HepG2 (cell line): Measurements from ENCODE around the gene STPG4. TPM values are rescaled to one million over a fixed set of nuclear protein-coding genes. Genes with fewer than 3 reads are reported as not detected.
A peak's percentile ranks its signal among the peaks of the same experiment; 100 is the strongest.

Source experiments
- ATAC-seq: fragments of 200-7000 bp; cut with Tn5 transposase; 3 replicates; pipeline ENCODE4 v1.9.1; 2020; ENCODE audit warnings: mild to moderate bottlenecking, moderate library complexity
- BruUV-seq: library from RNA; stranded (reverse); fragments of 400-500 nt; replicated peaks from 2 replicates; lab custom pipeline; 2021; lab: Mats Ljungman, UMichigan
- CTCF ChIA-PET: fragments of 300-600 bp; formaldehyde crosslinking; extraction: SDS; loops from one replicate; lab custom pipeline; 2021; ENCODE audit warnings: low total read pairs, inconsistent platforms, low intra/inter-chr PET ratio; lab: Yijun Ruan, JAX
- POLR2A ChIA-PET: fragments of 350-600 bp; sonication (Branson Sonifier 250); formaldehyde crosslinking; loops from one replicate; lab custom pipeline; 2020; ENCODE audit warnings: antibody characterized with exemption, inconsistent platforms; lab: Yijun Ruan, JAX
- DNase-seq: peaks from one replicate; pipeline ENCODE4 v3.0.0-alpha.2; 2015; ENCODE audit warnings: low spot score
- FAIRE-seq: peaks from 3 replicates; lab custom pipeline; 2011; peaks lifted over from hg19 to GRCh38; lab: Jason Lieb, UNC
- H2AFZ ChIP-seq: one replicate; pipeline ENCODE4 v1.6.1; 2011; ENCODE audit warnings: low read length, inconsistent platforms
- H3K27ac ChIP-seq: fragments of 300-600 bp; 3 replicates; pipeline ENCODE4 v1.8.0; 2011; ENCODE audit warnings: mixed run types, mild to moderate bottlenecking, mixed read lengths, low read length, inconsistent platforms; ENCODE audit not compliant: insufficient read depth; ENCODE audit errors: extremely low read length
- H3K27me3 ChIP-seq, 2 experiments: fragments of 200-600 bp in 1 of 2; 2 replicates in 1 of 2; 3 replicates in 1 of 2; pipeline versions ENCODE4 v1.6.0 to v1.8.0; 2011; ENCODE audit warnings: low read length in 2 of 2, mild to moderate bottlenecking in 2 of 2, moderate library complexity in 2 of 2, inconsistent platforms in 1 of 2; ENCODE audit not compliant: insufficient read depth in 2 of 2, control insufficient read depth in 1 of 2
- H3K36me3 ChIP-seq, 2 experiments: fragments of 200-600 bp in 1 of 2; replicated peaks in 1 of 2; 2 replicates in 1 of 2; 3 replicates in 1 of 2; pipeline versions ENCODE4 v1.5.1 to v1.8.0; 2011; ENCODE audit warnings: low read length in 2 of 2, inconsistent platforms in 1 of 2; ENCODE audit not compliant: insufficient read depth in 2 of 2, control insufficient read depth in 1 of 2
- H3K4me1 ChIP-seq: 2 replicates; pipeline ENCODE4 v1.5.1; 2012; ENCODE audit warnings: low read length, inconsistent platforms; ENCODE audit not compliant: insufficient read depth
- H3K4me2 ChIP-seq: 2 replicates; pipeline ENCODE4 v1.6.0; 2011; ENCODE audit warnings: low read depth, low read length, inconsistent platforms
- H3K4me3 ChIP-seq, 3 experiments: fragments of 200-600 bp in 1 of 3; sonication (generic), shearing (Covaris generic) in 1 of 3; replicated peaks in 1 of 3; 2 replicates each; pipeline ENCODE4 v1.5.1; 2011 to 2016; ENCODE audit warnings: low read length in 3 of 3, inconsistent platforms in 2 of 3, low read depth in 2 of 3, mild to moderate bottlenecking in 2 of 3, control low read depth in 1 of 3, mixed read lengths in 1 of 3; ENCODE audit not compliant: insufficient read depth in 1 of 3
- H3K79me2 ChIP-seq: one replicate; pipeline ENCODE4 v1.6.1; 2011; ENCODE audit warnings: low read length, inconsistent platforms; ENCODE audit not compliant: insufficient read depth
- H3K9ac ChIP-seq: 2 replicates; pipeline ENCODE4 v1.6.0; 2011; ENCODE audit warnings: mild to moderate bottlenecking, low read depth, low read length, inconsistent platforms; ENCODE audit not compliant: insufficient read depth
- H3K9me3 ChIP-seq: 2 replicates; pipeline ENCODE4 v1.5.1; 2012; ENCODE audit warnings: mild to moderate bottlenecking, low read length
- H4K20me1 ChIP-seq: 2 replicates; pipeline ENCODE4 v1.6.0; 2011; ENCODE audit warnings: inconsistent platforms, mild to moderate bottlenecking, low read length, moderate library complexity; ENCODE audit not compliant: insufficient read depth
- ATF2 ChIP-seq: sonication (generic); formaldehyde crosslinking; IDR thresholded peaks from 2 replicates; pipeline ENCODE4 v1.4.0; 2020; ENCODE audit warnings: missing genetic modification reagents
- CHD2 ChIP-seq: IDR thresholded peaks from 2 replicates; pipeline ENCODE4 v1.6.1; 2011; ENCODE audit warnings: low read depth, low read length, improper control_type of control experiment
- FOXA3 ChIP-seq: IDR thresholded peaks from 2 replicates; pipeline ENCODE4 v1.6.1; 2016; ENCODE audit warnings: missing genetic modification reagents, missing compliant biosample characterization
- FOXP4 ChIP-seq: sonication (generic); formaldehyde crosslinking; IDR thresholded peaks from 2 replicates; pipeline ENCODE4 v1.4.0; 2020; ENCODE audit warnings: missing genetic modification reagents
- GATAD2A ChIP-seq: IDR thresholded peaks from 2 replicates; pipeline ENCODE4 v1.6.1; 2016
- HDAC2 ChIP-seq: sonication (generic); formaldehyde crosslinking; IDR thresholded peaks from 2 replicates; pipeline ENCODE4 v1.4.0; 2020; ENCODE audit warnings: missing genetic modification reagents
- IRX3 ChIP-seq: sonication (generic); formaldehyde crosslinking; IDR thresholded peaks from 2 replicates; pipeline ENCODE4 v1.8.1; 2023; ENCODE audit warnings: mild to moderate bottlenecking, low read depth, missing genetic modification reagents, borderline replicate concordance
- LCORL ChIP-seq, 2 experiments: fragments of 450-650 bp in 1 of 2; sonication (generic) in 1 of 2; formaldehyde crosslinking in 1 of 2; IDR thresholded peaks; 2 replicates each; pipeline versions ENCODE4 v1.5.0 to v1.6.1; 2017 to 2020; ENCODE audit warnings: antibody characterized with exemption in 1 of 2, missing genetic modification reagents in 1 of 2
- NR2C2 ChIP-seq: sonication (generic); formaldehyde crosslinking; IDR thresholded peaks from 2 replicates; pipeline ENCODE4 v1.4.0; 2020; ENCODE audit warnings: missing genetic modification reagents, mild to moderate bottlenecking, moderate library complexity, borderline replicate concordance
- NR2F6 ChIP-seq, 2 experiments: IDR thresholded peaks; 2 replicates each; pipeline ENCODE4 v1.6.1; 2016; ENCODE audit warnings: antibody characterized with exemption in 1 of 2, mild to moderate bottlenecking in 1 of 2
- PCBP1 ChIP-seq: fragments of 200-400 bp; formaldehyde crosslinking; IDR thresholded peaks from 2 replicates; pipeline ENCODE4 v1.6.1; 2017; ENCODE audit warnings: mild to moderate bottlenecking, low read depth, low read length, borderline replicate concordance
- REL ChIP-seq: sonication (generic); formaldehyde crosslinking; conservative IDR thresholded peaks from 2 replicates; pipeline ENCODE4 v1.8.0; 2022; ENCODE audit warnings: mild to moderate bottlenecking, missing genetic modification reagents, moderate library complexity
- RFX3 ChIP-seq: IDR thresholded peaks from 2 replicates; pipeline ENCODE4 v1.6.1; 2016; ENCODE audit warnings: missing biosample characterization, missing genetic modification reagents
- RXRB ChIP-seq: IDR thresholded peaks from 2 replicates; pipeline ENCODE4 v1.6.1; 2016; ENCODE audit warnings: borderline replicate concordance, missing genetic modification reagents, missing compliant biosample characterization
- SNAPC2 ChIP-seq: sonication (generic); formaldehyde crosslinking; IDR thresholded peaks from 2 replicates; pipeline ENCODE4 v1.8.1; 2022; ENCODE audit warnings: mild to moderate bottlenecking, missing genetic modification reagents
- SOX5 ChIP-seq: IDR thresholded peaks from 2 replicates; pipeline ENCODE4 v1.6.1; 2016; ENCODE audit warnings: borderline replicate concordance
- ZBTB25 ChIP-seq: IDR thresholded peaks from 2 replicates; pipeline ENCODE4 v1.6.1; 2018; ENCODE audit warnings: missing genetic modification reagents
- ZNF547 ChIP-seq: sonication (generic); formaldehyde crosslinking; IDR thresholded peaks from 2 replicates; pipeline ENCODE4 v1.5.1; 2020; ENCODE audit warnings: mild to moderate bottlenecking, missing genetic modification reagents
- ZNF552 ChIP-seq: sonication (generic); formaldehyde crosslinking; IDR thresholded peaks from 2 replicates; pipeline ENCODE4 v1.9.0; 2022; ENCODE audit warnings: missing genetic modification reagents, mild to moderate bottlenecking, borderline replicate concordance
- ZNF704 ChIP-seq: sonication (generic); formaldehyde crosslinking; IDR thresholded peaks from 2 replicates; pipeline ENCODE4 v1.8.1; 2023; ENCODE audit warnings: mild to moderate bottlenecking, inconsistent platforms, moderate library complexity, missing genetic modification reagents, borderline replicate concordance
- ZNF792 ChIP-seq: IDR thresholded peaks from 2 replicates; pipeline ENCODE4 v1.6.1; 2016
- WGBS: methylation state at CpG from one replicate; pipeline ENCODE4 v1.1.6; 2017; ENCODE audit warnings: low lambda C conversion rate; 5-methylcytosine and 5-hydroxymethylcytosine counted together
- in situ Hi-C: cut with HindIII; loops from 2 replicates; pipeline ENCODE4 v1.10.0; 2017; ENCODE audit warnings: low pct_unique_long_range_greater_than_20kb; ENCODE audit not compliant: extremely low pct_ligation_motif_present
- intact Hi-C: fragments of 100-400 bp; cut with micrococcal nuclease; formaldehyde crosslinking; loops from one replicate; pipeline ENCODE4 v1.10.0; 2022; ENCODE audit not compliant: unreplicated experiment
- polyA plus RNA-seq, 8 experiments: library from polyadenylated mRNA; depleted of rRNA in 3 of 8; stranded (reverse) in 7 of 8; unstranded in 1 of 8; fragments of >200 nt; fragmentation: Illumina TruSeq in 4 of 8; extraction: Trizol in 4 of 8; gene quantifications; 2 replicates each; pipeline versions ENCODE4 v1.2.1 to v1.2.3, GENCODE V29; 2011 to 2016; ENCODE audit warnings: low read depth in 4 of 8, missing spikeins in 1 of 8, mixed read lengths in 1 of 8; ENCODE audit not compliant: insufficient read depth in 1 of 8
- total RNA-seq, 5 experiments: library from RNA; depleted of rRNA; stranded (reverse); fragments of >200 nt; fragmentation: Illumina TruSeq; extraction: Trizol; gene quantifications; 2 replicates each; pipeline ENCODE4 v1.2.3, GENCODE V29; 2016; ENCODE audit warnings: low read depth in 1 of 5

STPG4 gene
- total and polyA plus RNA-seq, 2 of the 13 experiments (the other 11 are each of a cell fraction or from before 2014, with no cell fraction given) = 0.11 to 0.15 TPM

DNA sequence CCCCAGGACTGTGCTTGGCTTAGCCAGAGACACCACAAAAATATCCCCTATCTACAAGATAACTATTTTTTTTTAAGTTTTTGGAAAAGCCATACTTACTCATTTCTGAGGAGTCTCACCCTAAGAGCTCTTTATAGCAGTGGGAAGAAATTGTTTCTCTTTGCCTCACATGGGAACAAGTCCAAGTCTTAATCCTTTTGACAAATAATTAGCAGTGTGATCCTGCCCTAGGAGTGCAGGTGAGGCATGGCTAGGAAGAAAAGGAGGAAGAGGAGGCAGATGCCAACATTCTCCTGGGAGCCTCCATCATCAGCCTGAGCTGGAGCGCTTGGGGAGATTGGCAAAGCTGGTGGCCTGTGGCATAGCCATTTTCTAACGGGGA, 115.6 kb downstream of the STPG4 start:
- Histone ChIP-seq H4K20me1 (no peaks in the 10 kb centered on the region), H2AFZ (no peak overlapping the region), H3K4me2 (no peak overlapping the region), H3K36me3 (peaks cover 1 to 8% of the 10 kb centered on the region in 2 experiments; a peak in 3 of 5 replicates), H3K4me3 (no peak overlapping the region), H3K9ac (peak overlapping the region; percentile 64; the same call in 1 of the 2 replicates), H3K4me1 (peaks cover 97% of the 10 kb centered on the region), H3K79me2 (no peaks in the 10 kb centered on the region), H3K27me3 (no peaks in the 10 kb centered on the region), H3K9me3 (no peaks in the 10 kb centered on the region), H3K27ac (peak overlapping the region; percentile 73)
- ChIA-PET CTCF (no interaction called here), POLR2A (no interaction called here)
- ATAC-seq (no peak), DNase-seq (no peak), FAIRE-seq (no peak)
- BruUV-seq = no TSS peak
- in situ Hi-C loops = loop anchor here (5.0 kb wide), 2 partner anchors 33 to 118 kb away; partner anchors contain the start of gene STPG4
- intact Hi-C loops = no loop called here
- WGBS = 95% methylated on average over 2 of the region's 2 CpGs
- TF ChIP-seq PCBP1 (no peak), SNAPC2 (CRISPR knock-in tag) (0 out of 2 replicates have a peak, but pooled peaks have one; percentile 7), LCORL (IDR thresholded peaks at IDR 0.05) (no peak), LCORL (CRISPR knock-in tag; IDR thresholded peaks at IDR 0.05) (0 out of 2 replicates have a peak, but pooled peaks have one; percentile 19), SOX5 (CRISPR knock-in tag) (no peak), NR2F6 (IDR thresholded peaks at IDR 0.05) (peak; percentile 49), NR2F6 (CRISPR knock-in tag; IDR thresholded peaks at IDR 0.05) (no peak), RFX3 (CRISPR knock-in tag) (no peak), FOXA3 (CRISPR knock-in tag) (0 out of 2 replicates have a peak, but pooled peaks have one; percentile 17), REL (CRISPR knock-in tag) (no peak), ZNF547 (no peak), ZNF792 (no peak), ZBTB25 (CRISPR knock-in tag) (no peak), ZNF704 (CRISPR knock-in tag) (no peak), GATAD2A (CRISPR knock-in tag) (peak; percentile 50), NR2C2 (CRISPR knock-in tag) (no peak; the same call in 1 of the 2 replicates), IRX3 (CRISPR knock-in tag) (no peak), CHD2 (no peak), RXRB (no peak), HDAC2 (peak; percentile 20; the same call in 1 of the 2 replicates), ATF2 (CRISPR knock-in tag) (no peak), ZNF552 (CRISPR knock-in tag) (no peak), FOXP4 (no peak)
